Measurements from ENCODE around the gene ARSG. TPM values are rescaled to one million over a fixed set of nuclear protein-coding genes. Genes with fewer than 3 reads are reported as not detected.
A peak's percentile ranks its signal among the peaks of the same experiment; 100 is the strongest.

The ARSG gene
- total and polyA plus RNA-seq, 2 of the 13 experiments (the other 11 are each of a cell fraction or from before 2014, with no cell fraction given), result 3.7 to 15.2 TPM

DNA sequence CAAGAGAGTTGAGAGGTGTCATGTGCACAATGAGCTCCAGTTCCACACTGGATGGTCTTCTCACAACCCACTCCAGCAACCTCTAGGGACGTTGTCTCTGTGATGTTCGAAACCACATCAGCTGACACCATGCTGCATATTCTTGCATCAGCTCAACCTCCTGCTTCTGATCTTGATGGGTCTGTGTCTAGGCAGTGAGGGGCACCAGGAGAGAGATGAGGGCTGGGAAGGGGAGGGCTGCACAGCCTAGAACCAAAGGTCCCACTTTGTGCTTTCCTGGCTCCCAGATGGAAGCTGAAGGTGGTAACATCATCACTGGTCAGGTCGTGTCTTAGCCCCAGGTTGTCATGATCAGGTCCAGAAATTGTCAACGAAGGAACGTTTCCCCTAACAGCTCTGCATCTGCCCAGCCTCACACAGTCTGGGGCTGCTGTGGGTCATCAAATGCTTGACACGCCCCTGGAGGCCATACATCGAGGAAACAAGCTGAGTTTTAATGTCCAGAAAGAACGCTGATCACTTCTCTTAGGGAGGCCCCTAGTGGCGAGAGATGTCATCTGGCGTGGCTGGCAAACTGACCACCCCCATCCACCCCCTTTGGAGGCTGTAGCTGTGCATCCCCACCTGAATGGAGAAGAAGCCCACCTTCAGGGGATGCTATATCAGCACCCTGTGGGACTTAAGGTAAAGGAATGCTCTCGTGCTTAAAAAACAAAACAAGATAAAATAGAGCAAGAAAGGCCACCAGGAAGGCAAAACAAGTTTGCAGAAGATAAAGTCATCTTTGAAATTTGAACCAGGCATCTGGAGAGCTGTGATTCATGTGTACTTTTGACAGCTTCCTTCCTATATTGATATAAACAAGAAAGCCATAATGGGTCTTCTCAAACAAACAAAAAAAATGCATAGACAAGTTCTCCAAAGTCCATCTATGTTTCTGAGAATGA lies 107.7 kb downstream of the ARSG start (continued):
- TF ChIP-seq KLF16 (CRISPR knock-in tag; IDR thresholded peaks at IDR 0.05), result peak in 1 of 2 experiments; percentile 76; a peak in 2 of 4 replicates
- peak; percentile 66; the same call in 1 of the 2 replicates for TF ChIP-seq YEATS2 (CRISPR knock-in tag; IDR thresholded peaks at IDR 0.05; ENCODE audit: borderline replicate concordance)
- TF ChIP-seq ZNF224 (CRISPR knock-in tag; IDR thresholded peaks at IDR 0.05), result no peak
- no peak for TF ChIP-seq EHMT2 (IDR thresholded peaks at IDR 0.05; ENCODE audit: borderline replicate concordance, low read depth, low read length)
- no peak for TF ChIP-seq TOPORS (CRISPR knock-in tag; IDR thresholded peaks at IDR 0.05)
- peak; percentile 36; the same call in 1 of the 2 replicates for TF ChIP-seq MIER3 (CRISPR knock-in tag; IDR thresholded peaks at IDR 0.05; ENCODE audit: borderline replicate concordance)
- TF ChIP-seq, protein P1, sequence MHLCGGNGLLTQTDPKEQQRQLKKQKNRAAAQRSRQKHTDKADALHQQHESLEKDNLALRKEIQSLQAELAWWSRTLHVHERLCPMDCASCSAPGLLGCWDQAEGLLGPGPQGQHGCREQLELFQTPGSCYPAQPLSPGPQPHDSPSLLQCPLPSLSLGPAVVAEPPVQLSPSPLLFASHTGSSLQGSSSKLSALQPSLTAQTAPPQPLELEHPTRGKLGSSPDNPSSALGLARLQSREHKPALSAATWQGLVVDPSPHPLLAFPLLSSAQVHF (CRISPR knock-in tag; IDR thresholded peaks at IDR 0.05), result no peak
- TF ChIP-seq ZNF891 (CRISPR knock-in tag; IDR thresholded peaks at IDR 0.05), result no peak
- no peak for TF ChIP-seq NR2F1 (CRISPR knock-in tag; IDR thresholded peaks at IDR 0.05)
- peak; percentile 86 for TF ChIP-seq ZNF124 (CRISPR knock-in tag; IDR thresholded peaks at IDR 0.05)
- TF ChIP-seq MED1 (CRISPR knock-in tag; IDR thresholded peaks at IDR 0.05), result peak; percentile 92
- TF ChIP-seq MEIS1 (CRISPR knock-in tag; IDR thresholded peaks at IDR 0.05; ENCODE audit: borderline replicate concordance), result peak; percentile 50; the same call in 1 of the 2 replicates
- TF ChIP-seq REXO4 (CRISPR knock-in tag; IDR thresholded peaks at IDR 0.05; ENCODE audit: borderline replicate concordance), result no peak
- peak; percentile 99 for TF ChIP-seq STAG1 (CRISPR knock-in tag; IDR thresholded peaks at IDR 0.05)
- peak; percentile 89; the same call in 1 of the 2 replicates for TF ChIP-seq ZNF788 (CRISPR knock-in tag; IDR thresholded peaks at IDR 0.05; ENCODE audit: borderline replicate concordance)
- TF ChIP-seq XRCC5 (optimal IDR thresholded peaks at IDR 0.05; ENCODE audit: low read length), result peak; percentile 92
- 0 out of 2 replicates have a peak, but pooled peaks have one; percentile 34 for TF ChIP-seq ZKSCAN1 (IDR thresholded peaks at IDR 0.05; ENCODE audit: low read length)
- TF ChIP-seq ZNF703 (CRISPR knock-in tag; IDR thresholded peaks at IDR 0.05; ENCODE audit: borderline replicate concordance), result no peak
- TF ChIP-seq MAZ (IDR thresholded peaks at IDR 0.05; ENCODE audit: borderline replicate concordance, low read depth, low read length), result no peak
- TF ChIP-seq MAZ (CRISPR knock-in tag; IDR thresholded peaks at IDR 0.05; ENCODE audit: low read depth), result peak; percentile 90
- peak; percentile 21; the same call in 1 of the 2 replicates for TF ChIP-seq CBFB (CRISPR knock-in tag; IDR thresholded peaks at IDR 0.05)
- no peak for TF ChIP-seq ZNF326 (CRISPR knock-in tag; IDR thresholded peaks at IDR 0.05; ENCODE audit: borderline replicate concordance)
- TF ChIP-seq ZBTB21 (CRISPR knock-in tag; IDR thresholded peaks at IDR 0.05), result no peak
- peak; percentile 72 for TF ChIP-seq GATAD2A (CRISPR knock-in tag; IDR thresholded peaks at IDR 0.05)
- no peak for TF ChIP-seq ZNF367 (CRISPR knock-in tag; IDR thresholded peaks at IDR 0.05; ENCODE audit: borderline replicate concordance)
- TF ChIP-seq KMT2A (CRISPR knock-in tag; IDR thresholded peaks at IDR 0.05), result 0 out of 2 replicates have a peak, but pooled peaks have one; percentile 49
- TF ChIP-seq RAD21 (CRISPR knock-in tag; IDR thresholded peaks at IDR 0.05), result peak; percentile 98
- 0 out of 2 replicates have a peak, but pooled peaks have one; percentile 2 for TF ChIP-seq ZNF713 (CRISPR knock-in tag; IDR thresholded peaks at IDR 0.05)
- TF ChIP-seq, protein P2, sequence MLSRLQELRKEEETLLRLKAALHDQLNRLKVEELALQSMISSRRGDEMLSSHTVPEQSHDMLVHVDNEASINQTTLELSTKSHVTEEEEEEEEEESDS (CRISPR knock-in tag; IDR thresholded peaks at IDR 0.05; ENCODE audit: borderline replicate concordance), result 0 out of 2 replicates have a peak, but pooled peaks have one; percentile 46
- TF ChIP-seq ZNF790 (CRISPR knock-in tag; IDR thresholded peaks at IDR 0.05; ENCODE audit: borderline replicate concordance), result no peak
- TF ChIP-seq BORCS8-MEF2B (CRISPR knock-in tag; IDR thresholded peaks at IDR 0.05), result peak; percentile 20; the same call in 1 of the 2 replicates
